CD4-positive, alpha-beta T cell treated with Interferon gamma for 1 hour (primary cell): Measurements from ENCODE around the gene ATRNL1.
"Not testable (repeated sequence)": the region's sequence is repeated elsewhere in the genome, so short reads cannot be mapped to it uniquely, and the experiment has no call there.

Experiments used
- DNase-seq: peaks from one replicate; pipeline ENCODE4 v3.0.0-alpha.2; 2020

ATRNL1 gene

GRCh38 chr10:115219203-115219602 is 126.0 kb downstream of the ATRNL1 start:
- no peak for DNase-seq

- no peak for DNase-seq
These were observed 128.9 kb downstream of the ATRNL1 start for GRCh38 chr10:115222039-115222438.

- no peak for DNase-seq
These were observed 146.6 kb downstream of the ATRNL1 start for GRCh38 chr10:115239761-115240160.

- DNase-seq, result no peak
These were observed 157.6 kb downstream of the ATRNL1 start for GRCh38 chr10:115250784-115251183.

- not testable (repeated sequence) for DNase-seq
These were observed 160.6 kb downstream of the ATRNL1 start for GRCh38 chr10:115253765-115254164.

GRCh38 chr10:115272482-115272881 is 179.3 kb downstream of the ATRNL1 start:
- DNase-seq, result no peak

- DNase-seq, result no peak
These were observed 185.1 kb downstream of the ATRNL1 start for GRCh38 chr10:115278294-115278693.

GRCh38 chr10:115295213-115295805 is 202.1 kb downstream of the ATRNL1 start:
- DNase-seq, result no peak

- no peak for DNase-seq
These were observed 206.9 kb downstream of the ATRNL1 start for GRCh38 chr10:115300080-115300479.

GRCh38 chr10:115319669-115320068 is 226.5 kb downstream of the ATRNL1 start:
- DNase-seq, result not testable (repeated sequence)

- no peak for DNase-seq
These were observed 228.2 kb downstream of the ATRNL1 start for GRCh38 chr10:115321360-115321759.

- no peak for DNase-seq
These were observed 235.2 kb downstream of the ATRNL1 start for GRCh38 chr10:115328331-115328730.

- DNase-seq, result no peak
These were observed 242.2 kb downstream of the ATRNL1 start for GRCh38 chr10:115335366-115335765.

GRCh38 chr10:115355162-115355760 is 262.1 kb downstream of the ATRNL1 start:
- DNase-seq, result no peak

GRCh38 chr10:115367920-115368319 is 274.8 kb downstream of the ATRNL1 start:
- not testable (repeated sequence) for DNase-seq

GRCh38 chr10:115379064-115379463 is 285.9 kb downstream of the ATRNL1 start:
- DNase-seq, result no peak

GRCh38 chr10:115384665-115385064 is 291.5 kb downstream of the ATRNL1 start:
- no peak for DNase-seq

GRCh38 chr10:115390607-115391006 is 297.4 kb downstream of the ATRNL1 start:
- DNase-seq, result no peak

GRCh38 chr10:115398026-115398425 is 304.9 kb downstream of the ATRNL1 start:
- DNase-seq, result no peak

GRCh38 chr10:115402699-115403098 is 309.5 kb downstream of the ATRNL1 start:
- no peak for DNase-seq

- not testable (repeated sequence) for DNase-seq
These were observed 312.7 kb downstream of the ATRNL1 start for GRCh38 chr10:115405838-115406237.

- no peak for DNase-seq
These were observed 316.2 kb downstream of the ATRNL1 start for GRCh38 chr10:115409347-115409746.

GRCh38 chr10:115417585-115418265 is 324.6 kb downstream of the ATRNL1 start:
- no peak for DNase-seq

GRCh38 chr10:115422624-115423023 is 329.5 kb downstream of the ATRNL1 start:
- no peak for DNase-seq
